ENCODE results near the gene KRIT1.
A peak's percentile ranks its signal among the peaks of the same experiment; 100 is the strongest.
"Not testable (repeated sequence)": the region's sequence is repeated elsewhere in the genome, so short reads cannot be mapped to it uniquely, and the experiment has no call there.

The KRIT1 gene

GRCh38 chr7:92245487-92246359 is at the start of gene KRIT1, which contains the start of gene ANKIB1:
Gene KRIT1, minus strand, starts transcription at chr7:92245914. Its CDS starts 3,779 bp downstream, at chr7:92242135.
Gene ANKIB1, plus strand, starts transcription at chr7:92245974. Its CDS starts 49,005 bp downstream, at chr7:92294979.
- DNase-seq (ENCODE audit: low read depth in 4 of 4, low spot score in 1 of 4): peak; percentile 67 to 80 (median 80)

- no peak for DNase-seq (ENCODE audit: low read depth in 4 of 4, low spot score in 1 of 4)
Observed at GRCh38 chr7:92295391-92295790, 49.7 kb upstream of the KRIT1 start.

GRCh38 chr7:92293896-92294590 is 48.3 kb upstream of the KRIT1 start:
- no peak for DNase-seq (ENCODE audit: low read depth in 4 of 4, low spot score in 1 of 4)

- no peak for DNase-seq (ENCODE audit: low read depth in 4 of 4, low spot score in 1 of 4)
Observed at GRCh38 chr7:92292981-92293380, 47.3 kb upstream of the KRIT1 start.

- no peak for DNase-seq (ENCODE audit: low read depth in 4 of 4, low spot score in 1 of 4)
Observed at GRCh38 chr7:92289321-92289720, 43.6 kb upstream of the KRIT1 start.

- no peak for DNase-seq (ENCODE audit: low read depth in 4 of 4, low spot score in 1 of 4)
Observed at GRCh38 chr7:92282930-92283329, 37.2 kb upstream of the KRIT1 start.

GRCh38 chr7:92282221-92282814 is 36.6 kb upstream of the KRIT1 start:
- DNase-seq (ENCODE audit: low read depth in 4 of 4, low spot score in 1 of 4): no peak

GRCh38 chr7:92281031-92281430 is 35.3 kb upstream of the KRIT1 start:
- no peak for DNase-seq (ENCODE audit: low read depth in 4 of 4, low spot score in 1 of 4)

- DNase-seq (ENCODE audit: low read depth in 4 of 4, low spot score in 1 of 4): no peak
Observed at GRCh38 chr7:92279396-92280031, 33.8 kb upstream of the KRIT1 start.

GRCh38 chr7:92276460-92276864 is 30.7 kb upstream of the KRIT1 start:
- no peak for DNase-seq (ENCODE audit: low read depth in 4 of 4, low spot score in 1 of 4)

GRCh38 chr7:92275327-92275726 is 29.6 kb upstream of the KRIT1 start:
- no peak for DNase-seq (ENCODE audit: low read depth in 4 of 4, low spot score in 1 of 4)

- DNase-seq (ENCODE audit: low read depth in 4 of 4, low spot score in 1 of 4): no peak
Observed at GRCh38 chr7:92268921-92269320, 23.2 kb upstream of the KRIT1 start.

- DNase-seq (ENCODE audit: low read depth in 4 of 4, low spot score in 1 of 4): no peak
Observed at GRCh38 chr7:92266415-92267241, 20.9 kb upstream of the KRIT1 start.

GRCh38 chr7:92260248-92260781 is 14.6 kb upstream of the KRIT1 start:
- no peak for DNase-seq (ENCODE audit: low read depth in 4 of 4, low spot score in 1 of 4)

GRCh38 chr7:92259610-92260247 is 14.0 kb upstream of the KRIT1 start:
- DNase-seq (ENCODE audit: low read depth in 4 of 4, low spot score in 1 of 4): no peak

GRCh38 chr7:92259062-92259461 is 13.3 kb upstream of the KRIT1 start:
- DNase-seq (ENCODE audit: low read depth in 4 of 4, low spot score in 1 of 4): no peak

GRCh38 chr7:92255308-92255707 is 9.6 kb upstream of the KRIT1 start:
- DNase-seq (ENCODE audit: low read depth in 4 of 4, low spot score in 1 of 4): no peak

- not testable (repeated sequence) for DNase-seq (ENCODE audit: low read depth in 4 of 4, low spot score in 1 of 4)
Observed at GRCh38 chr7:92254800-92255199, 9.1 kb upstream of the KRIT1 start.

- no peak for DNase-seq (ENCODE audit: low read depth in 4 of 4, low spot score in 1 of 4)
Observed at GRCh38 chr7:92253251-92253650, 7.5 kb upstream of the KRIT1 start.

- DNase-seq (ENCODE audit: low read depth in 4 of 4, low spot score in 1 of 4): no peak
Observed at GRCh38 chr7:92251181-92251580, 5.5 kb upstream of the KRIT1 start.
